22Rv1 (cell line): ENCODE measurements around the gene SCAMP4.
"Not testable (repeated sequence)": the region's sequence is repeated elsewhere in the genome, so short reads cannot be mapped to it uniquely, and the experiment has no call there.

Experiments
- ZFX ChIP-seq: fragments of 450-650 bp; IDR thresholded peaks from 2 replicates; pipeline ENCODE4 v1.6.1; 2017; ENCODE audit warnings: antibody characterized with exemption, borderline replicate concordance
- TF ChIP-seq, protein P1 (sequence below): fragments of 450-650 bp; IDR thresholded peaks from 2 replicates; pipeline ENCODE4 v1.5.1; 2017; ENCODE audit warnings: mild to moderate bottlenecking

GRCh38 chr19:1875265-1875645 is 29.9 kb upstream of the SCAMP4 start:
- TF ChIP-seq, protein P1, sequence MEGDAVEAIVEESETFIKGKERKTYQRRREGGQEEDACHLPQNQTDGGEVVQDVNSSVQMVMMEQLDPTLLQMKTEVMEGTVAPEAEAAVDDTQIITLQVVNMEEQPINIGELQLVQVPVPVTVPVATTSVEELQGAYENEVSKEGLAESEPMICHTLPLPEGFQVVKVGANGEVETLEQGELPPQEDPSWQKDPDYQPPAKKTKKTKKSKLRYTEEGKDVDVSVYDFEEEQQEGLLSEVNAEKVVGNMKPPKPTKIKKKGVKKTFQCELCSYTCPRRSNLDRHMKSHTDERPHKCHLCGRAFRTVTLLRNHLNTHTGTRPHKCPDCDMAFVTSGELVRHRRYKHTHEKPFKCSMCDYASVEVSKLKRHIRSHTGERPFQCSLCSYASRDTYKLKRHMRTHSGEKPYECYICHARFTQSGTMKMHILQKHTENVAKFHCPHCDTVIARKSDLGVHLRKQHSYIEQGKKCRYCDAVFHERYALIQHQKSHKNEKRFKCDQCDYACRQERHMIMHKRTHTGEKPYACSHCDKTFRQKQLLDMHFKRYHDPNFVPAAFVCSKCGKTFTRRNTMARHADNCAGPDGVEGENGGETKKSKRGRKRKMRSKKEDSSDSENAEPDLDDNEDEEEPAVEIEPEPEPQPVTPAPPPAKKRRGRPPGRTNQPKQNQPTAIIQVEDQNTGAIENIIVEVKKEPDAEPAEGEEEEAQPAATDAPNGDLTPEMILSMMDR = not testable (repeated sequence)
- not testable (repeated sequence) for TF ChIP-seq ZFX
